Measurements from ENCODE around the gene G6PD.
A peak's percentile ranks its signal among the peaks of the same experiment; 100 is the strongest.

The G6PD gene

GRCh38 chrX:154490414-154491083 is 56.1 kb downstream of the G6PD start, which contains the start of gene SLC10A3:
Gene SLC10A3 (minus strand): TSS chrX:154490629. CDS start chrX:154488940, 1,689 bp downstream.
- Mint-ChIP-seq H3K4me3 (peak within 1 kb of the TSS; percentile 94), H3K36me3 (ENCODE audit: low read depth) (peaks cover 5% of the 10 kb centered on the region), H3K9me3 (no peaks in the 10 kb centered on the region), H3K27me3 (ENCODE audit: low read depth) (no peaks in the 10 kb centered on the region), H3K4me1 (ENCODE audit: low read depth) (peaks cover 7% of the 10 kb centered on the region), H3K27ac (peak within 1 kb of the TSS; percentile 96)
- peak; percentile 90 for DNase-seq (ENCODE audit: low spot score)

- Mint-ChIP-seq H3K4me3 (peak overlapping the region; percentile 94), H3K36me3 (ENCODE audit: low read depth) (peaks cover 5% of the 10 kb centered on the region), H3K27ac (peak overlapping the region; percentile 88), H3K9me3 (no peaks in the 10 kb centered on the region), H3K27me3 (ENCODE audit: low read depth) (no peaks in the 10 kb centered on the region), H3K4me1 (ENCODE audit: low read depth) (peaks cover 7% of the 10 kb centered on the region)
- no peak for DNase-seq (ENCODE audit: low spot score)
Observed at GRCh38 chrX:154490021-154490413, 56.6 kb downstream of the G6PD start.

- Mint-ChIP-seq H3K4me3 (peak overlapping the region; percentile 94), H3K9me3 (no peaks in the 10 kb centered on the region), H3K27me3 (ENCODE audit: low read depth) (no peaks in the 10 kb centered on the region), H3K4me1 (ENCODE audit: low read depth) (peaks cover 9% of the 10 kb centered on the region), H3K36me3 (ENCODE audit: low read depth) (peaks cover 11% of the 10 kb centered on the region), H3K27ac (peak overlapping the region; percentile 88)
- no peak for DNase-seq (ENCODE audit: low spot score)
Observed at GRCh38 chrX:154489182-154489581, 57.5 kb downstream of the G6PD start.

GRCh38 chrX:154488336-154489075 is 58.1 kb downstream of the G6PD start:
- no peak overlapping the region for H3K27ac Mint-ChIP-seq
- no peaks in the 10 kb centered on the region for H3K27me3 Mint-ChIP-seq (ENCODE audit: low read depth)
- DNase-seq (ENCODE audit: low spot score) = no peak
- peaks cover 13% of the 10 kb centered on the region for H3K36me3 Mint-ChIP-seq (ENCODE audit: low read depth)
- peak overlapping the region; percentile 51 for H3K4me3 Mint-ChIP-seq
- H3K9me3 Mint-ChIP-seq = no peaks in the 10 kb centered on the region
- H3K4me1 Mint-ChIP-seq (ENCODE audit: low read depth) = peaks cover 9% of the 10 kb centered on the region

GRCh38 chrX:154487518-154488290 is 58.9 kb downstream of the G6PD start:
- Mint-ChIP-seq H3K27ac (no peak overlapping the region), H3K27me3 (ENCODE audit: low read depth) (no peaks in the 10 kb centered on the region), H3K36me3 (ENCODE audit: low read depth) (peaks cover 16% of the 10 kb centered on the region), H3K4me1 (ENCODE audit: low read depth) (peaks cover 12% of the 10 kb centered on the region), H3K4me3 (peak overlapping the region; percentile 51), H3K9me3 (no peaks in the 10 kb centered on the region)
- DNase-seq (ENCODE audit: low spot score) = no peak

- peak; percentile 59 for DNase-seq (ENCODE audit: low spot score)
Observed at GRCh38 chrX:154486396-154487207, 60.0 kb downstream of the G6PD start, which contains the start of gene UBL4A. Gene UBL4A (minus strand): TSS chrX:154486615. CDS start chrX:154486584, 31 bp downstream.

GRCh38 chrX:154486052-154486395 is 60.6 kb downstream of the G6PD start:
- no peaks in the 10 kb centered on the region for H3K27me3 Mint-ChIP-seq (ENCODE audit: low read depth)

More at GRCh38 chrX:154486396-154487207, 60.0 kb downstream of the G6PD start, which contains the start of gene UBL4A:
- H3K4me1 Mint-ChIP-seq (ENCODE audit: low read depth) = peaks cover 16% of the 10 kb centered on the region
- no peaks in the 10 kb centered on the region for H3K9me3 Mint-ChIP-seq
- H3K36me3 Mint-ChIP-seq (ENCODE audit: low read depth) = peaks cover 16% of the 10 kb centered on the region
- no peaks in the 10 kb centered on the region for H3K27me3 Mint-ChIP-seq (ENCODE audit: low read depth)
- H3K27ac Mint-ChIP-seq = peak within 1 kb of the TSS; percentile 69
- H3K4me3 Mint-ChIP-seq = peak within 1 kb of the TSS; percentile 81

GRCh38 chrX:154485150-154486051 is 61.2 kb downstream of the G6PD start:
- no peak for DNase-seq (ENCODE audit: low spot score)
- H3K4me1 Mint-ChIP-seq (ENCODE audit: low read depth) = peaks cover 16% of the 10 kb centered on the region
- H3K4me3 Mint-ChIP-seq = peak overlapping the region; percentile 70
- no peaks in the 10 kb centered on the region for H3K9me3 Mint-ChIP-seq
- peaks cover 16% of the 10 kb centered on the region for H3K36me3 Mint-ChIP-seq (ENCODE audit: low read depth)
- no peak overlapping the region for H3K27ac Mint-ChIP-seq
- H3K27me3 Mint-ChIP-seq (ENCODE audit: low read depth) = no peaks in the 10 kb centered on the region

More at GRCh38 chrX:154486052-154486395, 60.6 kb downstream of the G6PD start:
- Mint-ChIP-seq H3K9me3 (no peaks in the 10 kb centered on the region), H3K4me3 (peak overlapping the region; percentile 18), H3K27ac (no peak overlapping the region), H3K36me3 (ENCODE audit: low read depth) (peaks cover 16% of the 10 kb centered on the region), H3K4me1 (ENCODE audit: low read depth) (peaks cover 16% of the 10 kb centered on the region)
- peak; percentile 14 for DNase-seq (ENCODE audit: low spot score)

GRCh38 chrX:154484255-154485149 is 62.1 kb downstream of the G6PD start:
- H3K4me3 Mint-ChIP-seq = peak overlapping the region; percentile 70
- peaks cover 13% of the 10 kb centered on the region for H3K4me1 Mint-ChIP-seq (ENCODE audit: low read depth)
- H3K27me3 Mint-ChIP-seq (ENCODE audit: low read depth) = no peaks in the 10 kb centered on the region
- no peak overlapping the region for H3K27ac Mint-ChIP-seq
- H3K36me3 Mint-ChIP-seq (ENCODE audit: low read depth) = peaks cover 16% of the 10 kb centered on the region
- H3K9me3 Mint-ChIP-seq = no peaks in the 10 kb centered on the region
- no peak for DNase-seq (ENCODE audit: low spot score)

- H3K36me3 Mint-ChIP-seq (ENCODE audit: low read depth) = peaks cover 16% of the 10 kb centered on the region
- no peak overlapping the region for H3K27ac Mint-ChIP-seq
- no peak for DNase-seq (ENCODE audit: low spot score)
- peaks cover 9% of the 10 kb centered on the region for H3K4me1 Mint-ChIP-seq (ENCODE audit: low read depth)
- H3K4me3 Mint-ChIP-seq = no peak overlapping the region
- no peaks in the 10 kb centered on the region for H3K9me3 Mint-ChIP-seq
- H3K27me3 Mint-ChIP-seq (ENCODE audit: low read depth) = no peaks in the 10 kb centered on the region
Observed at GRCh38 chrX:154483325-154483724, 63.3 kb downstream of the G6PD start.

GRCh38 chrX:154482786-154483185 is 63.9 kb downstream of the G6PD start:
- no peaks in the 10 kb centered on the region for H3K9me3 Mint-ChIP-seq
- no peak overlapping the region for H3K27ac Mint-ChIP-seq
- H3K36me3 Mint-ChIP-seq (ENCODE audit: low read depth) = peaks cover 13% of the 10 kb centered on the region
- peaks cover 10% of the 10 kb centered on the region for H3K4me1 Mint-ChIP-seq (ENCODE audit: low read depth)
- H3K27me3 Mint-ChIP-seq (ENCODE audit: low read depth) = no peaks in the 10 kb centered on the region
- no peak for DNase-seq (ENCODE audit: low spot score)
- H3K4me3 Mint-ChIP-seq = no peak overlapping the region
